IPS-18c (cell line): ENCODE measurements around the gene IGFALS.

ENCODE experiments used
- H3K4me3 ChIP-seq: 2 replicates; pipeline ENCODE4 v1.7.0; 2013; ENCODE audit warnings: low read depth, mild to moderate bottlenecking, low read length, moderate library complexity; ENCODE audit not compliant: insufficient read depth
- H3K9me3 ChIP-seq: one replicate; pipeline ENCODE4 v1.6.1; 2013; ENCODE audit warnings: mild to moderate bottlenecking, low read length, moderate library complexity; ENCODE audit not compliant: control insufficient read depth, insufficient read depth

IGFALS gene

DNA sequence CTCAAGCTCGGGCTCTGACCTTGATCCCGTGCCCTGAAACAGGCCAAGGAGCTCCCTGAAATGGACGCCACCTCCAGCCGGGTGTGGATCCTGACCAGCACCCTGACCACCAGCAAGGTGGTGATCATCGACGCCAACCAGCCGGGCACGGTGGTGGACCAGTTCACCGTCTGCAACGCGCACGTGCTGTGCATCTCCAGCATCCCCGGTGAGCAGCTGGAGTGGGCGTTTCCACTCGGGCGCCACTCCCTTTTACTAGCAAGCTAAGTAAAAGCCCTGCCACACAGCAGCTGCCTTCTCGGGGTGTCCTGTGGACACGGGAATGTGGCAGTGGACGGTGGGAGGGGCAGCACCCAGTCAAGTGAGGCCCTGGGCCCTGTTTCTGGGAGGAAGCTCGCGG, 28.5 kb downstream of the IGFALS start:
- Histone ChIP-seq H3K4me3 (no peak overlapping the region), H3K9me3 (peaks cover 2% of the 10 kb centered on the region)

DNA sequence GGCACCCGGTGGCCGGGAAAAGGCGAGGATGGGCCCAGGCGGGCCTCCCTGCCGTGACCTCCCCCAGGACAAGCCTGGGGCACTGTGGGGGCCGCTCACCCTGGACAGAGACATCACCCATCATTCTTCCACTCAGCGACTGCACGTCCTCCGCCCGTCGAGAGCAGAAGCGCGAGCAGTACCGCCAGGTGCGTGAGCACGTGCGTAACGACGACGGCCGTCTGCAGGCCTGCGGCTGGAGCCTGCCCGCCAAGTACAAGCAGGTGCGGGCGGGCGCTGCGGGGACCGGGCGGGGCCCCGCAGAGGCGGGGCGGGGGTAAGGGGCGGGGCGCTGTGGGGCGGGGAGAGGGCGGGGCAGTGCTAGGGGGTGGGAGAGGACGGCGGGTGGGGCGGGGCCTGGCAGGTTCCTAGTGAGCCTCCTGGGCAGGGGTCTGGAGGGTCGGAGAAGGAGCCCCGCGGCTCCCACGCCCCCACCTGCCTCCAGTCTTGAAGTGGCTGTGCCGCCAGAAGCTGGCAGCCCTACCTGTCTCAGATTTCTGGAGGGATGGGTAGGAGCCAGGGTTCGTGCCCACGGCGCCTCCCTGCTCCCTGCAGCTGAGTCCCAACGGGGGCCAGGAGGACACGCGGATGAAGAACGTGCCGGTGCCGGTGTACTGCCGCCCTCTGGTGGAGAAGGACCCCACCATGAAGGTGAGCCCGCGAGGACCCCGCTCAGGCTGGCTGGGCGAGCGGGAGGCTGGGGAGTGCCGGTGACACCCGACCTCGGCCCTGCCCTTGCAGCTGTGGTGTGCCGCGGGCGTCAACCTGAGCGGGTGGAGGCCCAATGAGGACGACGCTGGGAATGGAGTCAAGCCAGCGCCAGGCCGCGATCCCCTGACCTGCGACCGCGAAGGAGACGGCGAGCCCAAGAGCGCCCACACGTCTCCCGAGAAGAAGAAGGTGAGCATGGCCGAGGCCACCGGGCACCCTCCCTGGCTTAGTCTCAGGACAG, 29.7 kb downstream of the IGFALS start:
- Histone ChIP-seq H3K4me3 (0 out of 2 replicates have a peak overlapping the region, but pooled peaks have one; percentile 28), H3K9me3 (peaks cover 2% of the 10 kb centered on the region)

DNA sequence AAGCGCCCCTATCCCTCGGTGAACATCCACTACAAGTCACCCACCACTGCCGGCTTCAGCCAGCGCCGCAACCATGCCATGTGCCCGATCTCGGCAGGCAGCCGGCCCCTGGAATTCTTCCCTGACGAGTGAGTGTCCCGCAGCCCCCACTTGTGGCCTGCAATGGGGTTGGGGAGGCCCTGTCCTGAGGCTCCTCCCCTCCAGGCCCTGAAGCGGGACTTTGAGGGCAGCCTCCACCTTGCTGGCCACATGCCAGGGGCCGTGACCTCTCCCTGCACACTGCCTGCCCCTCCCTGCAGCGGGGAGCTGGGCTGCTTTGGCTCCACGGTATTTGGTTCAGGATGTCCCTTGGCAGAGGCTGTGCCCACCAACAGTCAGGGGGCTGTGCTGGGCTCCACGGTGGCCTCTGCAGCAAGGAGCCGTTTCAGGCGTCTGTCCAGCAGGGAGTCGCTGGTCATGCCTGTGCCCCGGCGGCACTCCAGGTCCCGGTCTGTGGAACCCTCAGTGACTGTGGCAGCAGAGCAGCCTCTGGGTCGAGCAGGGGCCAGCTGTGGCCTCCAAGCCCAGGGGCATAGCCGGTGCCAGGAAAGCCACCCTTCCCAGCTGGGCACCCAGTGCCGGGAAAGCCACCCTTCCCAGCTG, 30.5 kb downstream of the IGFALS start:
- no peak overlapping the region for H3K4me3 ChIP-seq

DNA sequence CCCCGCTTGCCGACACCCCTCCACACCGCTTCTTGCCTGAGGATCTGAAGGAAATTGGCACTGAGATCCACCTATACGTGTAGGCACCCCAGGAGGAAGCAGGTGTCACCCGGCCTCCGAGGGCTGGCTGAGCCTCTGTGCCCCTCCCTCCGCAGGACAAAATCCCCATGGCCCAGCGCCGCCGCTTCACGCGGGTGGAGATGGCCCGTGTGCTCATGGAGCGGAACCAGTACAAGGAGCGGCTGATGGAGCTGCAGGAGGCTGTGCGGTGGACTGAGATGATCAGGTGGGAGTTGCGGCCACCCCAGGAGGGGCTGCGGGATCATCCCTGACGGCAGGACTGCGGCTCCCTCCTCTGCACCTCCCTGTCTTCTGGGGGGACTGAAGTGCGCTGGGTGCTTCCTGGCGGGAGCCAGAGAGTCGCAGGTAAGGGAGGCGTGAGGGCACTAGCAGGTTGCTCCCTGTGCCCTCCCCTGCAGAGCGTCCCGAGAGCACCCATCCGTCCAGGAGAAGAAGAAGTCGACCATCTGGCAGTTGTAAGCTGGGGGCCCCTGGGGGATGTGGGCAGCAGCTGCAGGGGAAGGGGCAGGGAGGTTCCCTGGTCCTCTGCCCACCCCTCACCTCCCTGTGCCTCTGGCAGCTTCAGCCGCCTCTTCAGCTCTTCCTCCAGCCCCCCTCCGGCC, 31.2 kb downstream of the IGFALS start:
- Histone ChIP-seq H3K9me3 (peaks cover 2% of the 10 kb centered on the region), H3K4me3 (no peak overlapping the region)

More for the DNA sequence above, 30.5 kb downstream of the IGFALS start:
- peaks cover 2% of the 10 kb centered on the region for H3K9me3 ChIP-seq

DNA sequence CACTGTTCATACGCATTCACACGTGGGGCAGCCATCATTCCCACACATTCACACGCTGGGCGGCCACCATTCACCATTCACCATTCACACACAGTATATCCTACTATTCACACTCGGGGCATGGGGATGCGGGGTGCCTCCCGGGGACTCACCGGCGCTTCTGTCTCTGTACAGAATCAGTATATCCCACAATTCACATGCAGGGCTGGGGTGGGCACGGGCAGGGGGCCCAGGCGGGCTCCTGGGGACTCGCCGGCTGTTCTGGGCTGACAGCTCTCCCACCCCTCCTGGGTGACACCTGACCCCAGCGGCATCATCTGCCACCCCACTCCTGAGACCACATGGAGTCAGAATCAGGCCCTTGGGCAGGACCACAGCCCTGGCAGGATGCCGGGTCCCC, 31.8 kb downstream of the IGFALS start:
- Histone ChIP-seq H3K9me3 (peaks cover 2% of the 10 kb centered on the region), H3K4me3 (no peak overlapping the region)

DNA sequence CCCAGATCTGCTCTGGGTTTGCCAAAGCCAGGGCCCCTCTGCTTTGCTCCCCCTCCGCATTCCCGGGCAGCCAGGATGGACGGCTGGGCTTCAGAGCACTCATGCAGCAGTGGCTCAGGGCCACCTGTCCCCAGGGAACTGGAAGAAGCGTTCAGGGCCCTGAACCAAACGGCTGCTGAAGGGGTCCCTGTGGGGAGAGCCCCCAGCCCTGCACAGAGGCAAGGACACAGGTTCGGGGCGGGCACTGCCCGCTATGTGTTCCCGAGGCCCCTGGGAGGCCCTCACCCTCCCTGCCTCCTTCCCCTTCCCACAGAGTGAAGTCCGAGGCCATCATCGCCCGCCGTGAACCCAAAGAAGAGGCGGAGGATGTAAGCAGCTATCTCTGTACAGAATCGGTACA, 32.6 kb downstream of the IGFALS start:
- Histone ChIP-seq H3K4me3 (no peak overlapping the region), H3K9me3 (peaks cover 2% of the 10 kb centered on the region)

DNA sequence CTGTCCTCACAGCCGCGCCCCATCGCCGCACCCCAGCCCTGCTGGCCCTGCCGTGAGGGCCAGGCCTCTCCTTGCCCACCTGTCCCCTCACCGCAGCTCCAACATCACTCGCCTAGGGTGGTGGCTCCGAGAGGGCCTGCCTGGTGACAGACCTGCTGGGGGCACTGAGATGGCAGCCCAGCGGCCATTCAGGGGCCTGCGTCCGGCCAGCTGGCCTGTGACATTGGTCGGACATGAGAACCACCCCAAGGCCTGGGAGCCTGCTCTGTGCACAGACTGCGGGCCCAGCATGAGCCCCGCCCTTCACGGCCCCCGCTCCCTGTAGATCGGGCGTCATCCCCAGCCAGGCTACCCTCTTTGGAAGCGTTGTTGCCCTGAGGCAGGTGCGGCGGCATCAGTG, 34.0 kb downstream of the IGFALS start:
- Histone ChIP-seq H3K9me3 (peaks cover 2% of the 10 kb centered on the region), H3K4me3 (no peak overlapping the region)

DNA sequence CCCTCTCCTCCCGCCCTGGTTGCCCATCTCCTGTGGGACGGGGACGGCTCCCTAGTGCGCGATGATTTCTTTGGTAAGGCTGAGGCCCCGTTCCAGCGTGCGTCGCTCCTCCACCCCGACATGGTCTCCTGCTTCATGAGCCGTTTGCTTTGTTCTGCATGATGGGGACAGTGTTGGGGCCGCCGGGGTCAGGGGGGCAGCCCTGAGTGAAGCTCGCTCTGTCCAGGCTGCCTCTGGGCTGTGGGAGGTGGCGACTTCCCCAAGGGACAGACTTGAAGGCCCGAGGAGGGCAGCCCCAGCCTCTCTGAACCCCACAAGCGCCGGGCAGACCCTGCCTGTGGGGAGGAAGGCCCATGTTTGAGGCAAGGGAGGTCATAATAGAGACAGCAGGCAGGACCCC, 34.6 kb downstream of the IGFALS start:
- no peaks in the 10 kb centered on the region for H3K9me3 ChIP-seq

DNA sequence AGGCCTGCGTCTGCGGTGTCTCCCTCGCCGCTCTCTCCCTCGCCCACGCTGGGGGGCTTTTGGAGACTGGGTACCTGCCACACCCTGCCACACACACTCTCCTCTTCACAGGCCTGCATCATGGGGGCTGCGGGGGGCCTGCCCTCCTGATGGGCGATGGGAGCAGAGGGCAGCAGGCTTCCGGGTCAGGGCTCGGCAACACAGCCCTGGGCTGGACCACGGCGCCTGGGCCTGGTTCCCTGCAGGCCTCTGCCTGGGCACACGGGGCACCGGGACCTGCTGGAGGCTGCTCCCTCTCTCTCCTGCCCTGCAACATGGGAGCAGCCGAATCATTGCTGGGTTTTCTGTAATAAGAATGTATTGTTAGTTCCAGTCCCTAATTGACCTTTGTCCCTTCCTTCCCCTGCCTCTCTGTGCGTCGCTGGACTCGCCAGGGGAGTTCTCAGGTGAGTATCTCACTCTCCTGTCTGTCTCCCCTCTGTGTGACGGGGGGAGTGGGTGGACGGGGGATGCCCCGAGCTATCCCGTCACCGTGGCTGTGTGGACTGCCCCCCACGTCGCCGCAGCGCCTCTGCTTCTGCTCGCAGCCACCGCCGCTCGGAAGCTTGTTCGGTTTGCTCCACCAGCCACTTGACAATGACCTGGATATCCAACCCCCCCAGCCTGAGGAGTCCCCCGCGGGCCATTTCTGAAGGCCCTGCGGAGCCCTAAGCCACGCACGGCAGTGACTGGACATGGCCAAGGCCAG, 35.6 kb downstream of the IGFALS start:
- H3K9me3 ChIP-seq: no peaks in the 10 kb centered on the region
- H3K4me3 ChIP-seq: no peak overlapping the region

More for the DNA sequence above, 34.6 kb downstream of the IGFALS start:
- no peak overlapping the region for H3K4me3 ChIP-seq

DNA sequence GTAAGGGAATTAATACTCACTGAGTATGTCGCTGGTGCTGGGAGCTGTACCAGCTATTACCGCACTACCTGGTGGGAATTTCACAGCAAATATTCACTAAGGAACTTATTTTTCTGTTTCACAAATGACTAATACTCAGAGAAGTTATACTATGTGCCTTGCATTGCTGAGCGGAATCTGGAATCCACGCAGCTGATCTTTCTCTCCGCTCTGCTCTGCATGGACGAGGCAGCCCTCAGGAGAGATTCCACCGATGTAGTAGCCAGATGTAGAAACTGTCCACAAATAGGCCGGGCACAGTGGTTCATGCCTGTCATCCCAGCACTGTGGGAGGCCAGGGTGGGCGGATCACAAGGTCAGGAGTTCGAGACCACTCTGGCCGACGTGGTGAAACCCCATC, 39.3 kb downstream of the IGFALS start:
- peaks cover 2% of the 10 kb centered on the region for H3K9me3 ChIP-seq

DNA sequence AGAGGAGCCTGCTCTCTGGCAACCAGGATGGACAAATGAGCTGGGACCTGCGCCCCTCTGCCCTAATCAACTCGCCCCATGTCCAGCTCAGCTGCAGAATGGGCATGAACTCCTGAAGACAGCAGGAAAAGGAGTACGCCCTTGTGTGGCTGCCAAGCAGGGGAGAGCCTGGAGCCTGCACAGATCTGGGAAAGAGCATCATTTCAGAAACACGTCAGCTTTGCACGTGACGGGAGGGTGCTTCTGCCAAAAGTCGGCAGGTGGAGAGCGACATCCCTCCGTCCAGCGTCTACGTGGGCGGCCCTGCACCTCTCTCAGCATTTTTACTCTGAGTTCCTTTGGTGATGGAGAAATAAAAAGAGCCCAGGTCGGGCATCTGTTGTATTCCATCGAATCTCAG, 40.7 kb downstream of the IGFALS start:
- Histone ChIP-seq H3K4me3 (no peak overlapping the region), H3K9me3 (peaks cover 2% of the 10 kb centered on the region)

More for the DNA sequence above, 39.3 kb downstream of the IGFALS start:
- no peak overlapping the region for H3K4me3 ChIP-seq

DNA sequence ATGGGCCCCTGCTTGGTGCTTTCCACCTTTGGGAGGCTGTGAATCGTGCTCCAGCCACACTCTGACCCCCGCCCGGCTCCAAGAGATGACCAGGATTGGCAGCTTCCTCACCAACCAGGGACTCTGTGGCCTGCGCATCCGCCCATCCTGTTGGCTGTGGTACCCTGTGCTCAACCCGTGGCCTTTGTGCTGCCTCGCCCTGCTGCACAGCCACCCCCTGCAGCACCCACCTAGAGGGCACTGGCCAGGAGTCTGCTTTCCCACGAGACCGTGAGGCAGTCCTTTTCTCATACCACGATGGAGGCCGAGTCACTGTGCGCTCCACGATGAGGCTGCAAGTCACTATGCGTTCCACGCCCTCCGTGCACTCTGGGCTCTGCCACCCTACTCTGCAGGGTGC, 41.6 kb downstream of the IGFALS start:
- H3K9me3 ChIP-seq: peaks cover 2% of the 10 kb centered on the region
- no peak overlapping the region for H3K4me3 ChIP-seq

DNA sequence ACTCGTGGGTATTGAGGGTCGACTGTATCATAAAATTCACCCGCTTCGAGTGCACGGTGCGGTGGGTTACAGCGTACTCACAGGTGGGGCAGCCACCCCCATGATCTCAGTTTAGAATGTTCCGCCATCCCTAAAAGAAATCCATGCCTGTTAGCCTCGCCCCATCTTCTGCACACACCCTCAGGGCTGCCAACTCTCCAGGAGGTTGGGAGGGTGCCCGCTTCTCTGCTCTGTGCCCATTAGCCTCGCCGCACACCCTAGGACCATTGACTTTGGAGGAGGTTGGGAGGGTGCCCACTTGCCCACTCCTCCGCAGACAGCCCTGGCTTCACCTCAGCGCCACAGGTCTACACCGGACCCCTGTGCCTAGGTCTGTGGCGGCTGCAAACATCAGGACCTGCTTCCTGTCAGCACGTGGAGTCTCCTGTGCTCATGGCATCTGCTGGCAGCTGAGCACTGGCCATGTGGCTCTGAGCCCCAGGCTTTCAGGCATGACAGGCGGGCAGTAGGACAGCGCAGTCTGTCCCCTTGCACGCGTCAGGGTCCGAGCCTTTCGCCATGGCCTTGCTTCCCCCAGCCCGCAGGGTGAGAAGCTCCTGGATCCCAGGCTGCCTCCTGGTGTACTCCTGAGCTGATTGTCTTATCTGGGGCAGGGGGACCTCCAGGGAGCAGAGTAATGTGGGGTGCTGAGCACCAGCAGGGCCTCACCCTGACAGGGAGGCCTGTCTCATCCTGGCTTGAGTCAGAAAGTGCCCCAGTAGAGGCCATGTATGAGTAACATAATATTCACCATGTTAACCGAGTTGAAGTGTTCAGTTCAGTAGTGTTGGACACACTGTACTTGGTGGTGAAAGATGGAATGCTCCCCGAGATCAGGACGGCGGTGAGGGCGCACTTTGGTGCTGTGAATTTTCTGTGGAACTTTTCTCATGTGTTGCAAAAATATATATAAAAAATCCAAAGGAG, 44.1 kb downstream of the IGFALS start:
- peaks cover 2% of the 10 kb centered on the region for H3K9me3 ChIP-seq
- H3K4me3 ChIP-seq: no peak overlapping the region

DNA sequence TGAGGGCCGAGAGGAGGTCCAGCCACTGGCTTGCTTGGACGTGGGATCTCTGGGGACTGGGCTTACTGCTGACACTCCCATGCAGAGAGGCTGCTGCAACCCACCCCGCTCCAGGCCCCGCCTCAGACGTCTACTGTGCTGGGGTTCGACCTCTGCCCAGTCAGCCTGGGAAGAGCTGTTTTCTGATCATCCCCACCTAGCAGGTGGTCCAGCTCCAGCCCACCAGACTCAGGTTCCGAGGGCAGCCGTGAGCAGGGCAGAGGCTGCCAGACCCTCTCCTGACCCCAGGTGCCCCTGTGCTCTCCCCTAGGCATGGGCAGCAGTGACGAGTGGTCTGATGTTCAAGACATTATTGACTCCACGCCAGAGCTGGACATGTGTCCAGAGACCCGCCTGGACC, 45.6 kb downstream of the IGFALS start:
- Histone ChIP-seq H3K4me3 (no peak overlapping the region), H3K9me3 (peaks cover 2% of the 10 kb centered on the region)

DNA sequence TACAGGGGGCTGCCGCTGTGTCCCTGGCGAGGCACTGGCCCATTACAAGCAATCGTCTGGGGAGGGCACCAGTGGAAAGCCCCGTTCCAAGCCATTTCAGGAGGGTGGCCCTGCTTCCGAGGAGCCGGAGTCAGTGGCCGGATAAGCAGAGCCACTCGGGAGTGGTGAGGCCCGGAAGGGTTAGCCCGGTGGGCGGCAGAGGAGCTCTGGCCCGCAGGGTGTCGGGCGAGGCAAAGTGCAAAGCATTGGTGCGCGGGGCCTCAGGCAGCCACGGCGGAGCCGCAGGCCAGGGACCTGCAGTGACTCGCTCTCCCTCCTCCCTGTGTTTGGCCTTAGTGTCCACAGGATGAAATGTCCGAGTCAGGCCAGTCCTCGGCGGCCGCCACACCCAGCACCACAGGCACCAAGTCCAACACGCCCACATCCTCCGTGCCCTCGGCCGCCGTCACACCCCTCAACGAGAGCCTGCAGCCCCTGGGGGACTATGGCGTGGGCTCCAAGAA, 46.8 kb downstream of the IGFALS start:
- Histone ChIP-seq H3K4me3 (no peak overlapping the region), H3K9me3 (no peaks in the 10 kb centered on the region)
